Activated naive CD4-positive, alpha-beta T cell treated with anti-CD3 and anti-CD28 coated beads, Interleukin-2, amount 50 U/mL, for 24 hours (primary cell): ENCODE data around the gene VAMP2.
"Not testable (repeated sequence)": the region's sequence is repeated elsewhere in the genome, so short reads cannot be mapped to it uniquely, and the experiment has no call there.

Source experiments
- H3K27ac Mint-ChIP-seq: one replicate; pipeline ENCODE4 v1.8.0; 2021; ENCODE audit warnings: mild to moderate bottlenecking, mixed read lengths
- H3K27me3 Mint-ChIP-seq: one replicate; pipeline ENCODE4 v1.8.0; 2021; ENCODE audit warnings: mixed read lengths
- H3K36me3 Mint-ChIP-seq: one replicate; pipeline ENCODE4 v1.8.0; 2021; ENCODE audit warnings: mixed read lengths
- H3K4me1 Mint-ChIP-seq: one replicate; pipeline ENCODE4 v1.8.0; 2021; ENCODE audit warnings: mixed read lengths
- H3K4me3 Mint-ChIP-seq: one replicate; pipeline ENCODE4 v1.8.0; 2021; ENCODE audit warnings: mild to moderate bottlenecking, mixed read lengths
- H3K9me3 Mint-ChIP-seq: one replicate; pipeline ENCODE4 v1.8.0; 2021; ENCODE audit warnings: mixed read lengths

Gene VAMP2

GRCh38 chr17:8186446-8186786 lies 23.7 kb upstream of the VAMP2 start:
- H3K36me3 Mint-ChIP-seq = no peaks in the 10 kb centered on the region
- no peaks in the 10 kb centered on the region for H3K27me3 Mint-ChIP-seq
- H3K4me1 Mint-ChIP-seq = peaks cover 21% of the 10 kb centered on the region
- no peaks in the 10 kb centered on the region for H3K9me3 Mint-ChIP-seq
- no peak overlapping the region for H3K27ac Mint-ChIP-seq
- H3K4me3 Mint-ChIP-seq = no peak overlapping the region

GRCh38 chr17:8185582-8186445 lies 23.1 kb upstream of the VAMP2 start:
- H3K27me3 Mint-ChIP-seq = no peaks in the 10 kb centered on the region
- H3K27ac Mint-ChIP-seq = no peak overlapping the region
- no peaks in the 10 kb centered on the region for H3K9me3 Mint-ChIP-seq

GRCh38 chr17:8176998-8177731 lies 14.4 kb upstream of the VAMP2 start:
- no peak overlapping the region for H3K27ac Mint-ChIP-seq
- no peaks in the 10 kb centered on the region for H3K9me3 Mint-ChIP-seq
- no peaks in the 10 kb centered on the region for H3K36me3 Mint-ChIP-seq
- peak overlapping the region; percentile 88 for H3K4me3 Mint-ChIP-seq
- peaks cover 53% of the 10 kb centered on the region for H3K4me1 Mint-ChIP-seq
- no peaks in the 10 kb centered on the region for H3K27me3 Mint-ChIP-seq

More at GRCh38 chr17:8185582-8186445, 23.1 kb upstream of the VAMP2 start:
- no peaks in the 10 kb centered on the region for H3K36me3 Mint-ChIP-seq
- H3K4me3 Mint-ChIP-seq = no peak overlapping the region
- H3K4me1 Mint-ChIP-seq = peaks cover 24% of the 10 kb centered on the region

- H3K27me3 Mint-ChIP-seq = no peaks in the 10 kb centered on the region
These were observed 13.6 kb upstream of the VAMP2 start, which contains the start of gene TMEM107 for GRCh38 chr17:8176197-8176940. Gene TMEM107, minus strand, starts transcription at chr17:8176380. Its CDS starts 94 bp downstream, at chr17:8176286.

GRCh38 chr17:8175795-8176196 lies 13.0 kb upstream of the VAMP2 start:
- no peaks in the 10 kb centered on the region for H3K9me3 Mint-ChIP-seq
- no peaks in the 10 kb centered on the region for H3K27me3 Mint-ChIP-seq
- H3K36me3 Mint-ChIP-seq = no peaks in the 10 kb centered on the region
- H3K4me1 Mint-ChIP-seq = peaks cover 44% of the 10 kb centered on the region
- H3K27ac Mint-ChIP-seq = peak overlapping the region; percentile 78
- peak overlapping the region; percentile 88 for H3K4me3 Mint-ChIP-seq

More at GRCh38 chr17:8176197-8176940, 13.6 kb upstream of the VAMP2 start, which contains the start of gene TMEM107:
- Mint-ChIP-seq H3K4me3 (peak within 1 kb of the TSS; percentile 88), H3K9me3 (no peaks in the 10 kb centered on the region), H3K4me1 (peaks cover 50% of the 10 kb centered on the region), H3K36me3 (no peaks in the 10 kb centered on the region), H3K27ac (peak within 1 kb of the TSS; percentile 78)

GRCh38 chr17:8173871-8174322 lies 11.1 kb upstream of the VAMP2 start:
- Mint-ChIP-seq H3K36me3 (no peaks in the 10 kb centered on the region), H3K9me3 (no peaks in the 10 kb centered on the region), H3K4me1 (peaks cover 44% of the 10 kb centered on the region), H3K27ac (peak overlapping the region; percentile 100), H3K4me3 (peak overlapping the region; percentile 87), H3K27me3 (no peaks in the 10 kb centered on the region)

GRCh38 chr17:8173056-8173870 lies 10.5 kb upstream of the VAMP2 start:
- peak overlapping the region; percentile 100 for H3K27ac Mint-ChIP-seq
- H3K27me3 Mint-ChIP-seq = no peaks in the 10 kb centered on the region
- H3K9me3 Mint-ChIP-seq = no peaks in the 10 kb centered on the region
- H3K4me3 Mint-ChIP-seq = peak overlapping the region; percentile 87
- no peaks in the 10 kb centered on the region for H3K36me3 Mint-ChIP-seq
- H3K4me1 Mint-ChIP-seq = peaks cover 50% of the 10 kb centered on the region

GRCh38 chr17:8170186-8170585 lies 7.4 kb upstream of the VAMP2 start:
- H3K27ac Mint-ChIP-seq, H3K27me3 Mint-ChIP-seq, H3K9me3 Mint-ChIP-seq, H3K36me3 Mint-ChIP-seq, H3K4me3 Mint-ChIP-seq: not testable (repeated sequence)
- peaks cover 38% of the 10 kb centered on the region for H3K4me1 Mint-ChIP-seq

GRCh38 chr17:8167526-8167925 lies 4.8 kb upstream of the VAMP2 start:
- Mint-ChIP-seq H3K9me3 (no peaks in the 10 kb centered on the region), H3K4me3 (no peak overlapping the region), H3K36me3 (no peaks in the 10 kb centered on the region), H3K27me3 (no peaks in the 10 kb centered on the region), H3K27ac (no peak overlapping the region), H3K4me1 (peaks cover 40% of the 10 kb centered on the region)

- Mint-ChIP-seq H3K27ac (no peak overlapping the region), H3K9me3 (no peaks in the 10 kb centered on the region), H3K36me3 (no peaks in the 10 kb centered on the region), H3K27me3 (no peaks in the 10 kb centered on the region), H3K4me1 (peaks cover 36% of the 10 kb centered on the region), H3K4me3 (no peak overlapping the region)
These were observed 4.0 kb upstream of the VAMP2 start for GRCh38 chr17:8166731-8167130.

- Mint-ChIP-seq H3K9me3 (no peaks in the 10 kb centered on the region), H3K4me1 (peaks cover 56% of the 10 kb centered on the region), H3K36me3 (no peaks in the 10 kb centered on the region), H3K27ac (peak overlapping the region; percentile 98), H3K27me3 (no peaks in the 10 kb centered on the region), H3K4me3 (peak overlapping the region; percentile 84)
These were observed 2.0 kb upstream of the VAMP2 start for GRCh38 chr17:8164815-8165131.

GRCh38 chr17:8163978-8164814 lies 1.4 kb upstream of the VAMP2 start:
- Mint-ChIP-seq H3K27ac (peak overlapping the region; percentile 98), H3K36me3 (no peaks in the 10 kb centered on the region), H3K27me3 (no peaks in the 10 kb centered on the region), H3K4me1 (peaks cover 62% of the 10 kb centered on the region), H3K9me3 (no peaks in the 10 kb centered on the region), H3K4me3 (peak overlapping the region; percentile 84)

GRCh38 chr17:8162997-8163977 lies 539 bp upstream of the VAMP2 start:
- Mint-ChIP-seq H3K36me3 (no peaks in the 10 kb centered on the region), H3K27ac (peak overlapping the region; percentile 98), H3K27me3 (no peaks in the 10 kb centered on the region), H3K4me1 (peaks cover 64% of the 10 kb centered on the region), H3K9me3 (no peaks in the 10 kb centered on the region), H3K4me3 (peak overlapping the region; percentile 84)
